Naive B cell (primary cell): ENCODE data around the gene MID1IP1. TPM values are rescaled to one million over a fixed set of nuclear protein-coding genes. Genes with fewer than 3 reads are reported as not detected.

ENCODE experiments used
- polyA plus RNA-seq, 6 donors: library from polyadenylated mRNA; unstranded; fragments of 300-500 nt; fragmentation: Illumina TruSeq; gene quantifications; one replicate each; pipeline ENCODE4 v1.2.3, GENCODE V29; 2021; ENCODE audit warnings: low read depth in 6 of 6

MID1IP1 gene
- polyA plus RNA-seq, 6 donors from 2014 or later, result 21.8 to 39.4 (median 28.9) TPM

Other genes with a start within 250 kb of the MID1IP1 start
- under 1 TPM in 1 of 6 donors, not detected in 5; 0.58 TPM for gene TSPAN7, start 239.9 kb upstream of the MID1IP1 start, polyA plus RNA-seq